Superior temporal gyrus (tissue), 1 donor: ENCODE measurements around the gene TTI1.

Experiments used
- DNase-seq: peaks from one replicate; pipeline ENCODE4 v3.0.0-alpha.2; 2016; ENCODE audit errors: extremely low spot score

Gene TTI1

GRCh38 chr20:38054647-38055046 lies 21.4 kb upstream of the TTI1 start:
- DNase-seq: no peak

GRCh38 chr20:38052870-38053269 lies 19.6 kb upstream of the TTI1 start:
- no peak for DNase-seq

DNA sequence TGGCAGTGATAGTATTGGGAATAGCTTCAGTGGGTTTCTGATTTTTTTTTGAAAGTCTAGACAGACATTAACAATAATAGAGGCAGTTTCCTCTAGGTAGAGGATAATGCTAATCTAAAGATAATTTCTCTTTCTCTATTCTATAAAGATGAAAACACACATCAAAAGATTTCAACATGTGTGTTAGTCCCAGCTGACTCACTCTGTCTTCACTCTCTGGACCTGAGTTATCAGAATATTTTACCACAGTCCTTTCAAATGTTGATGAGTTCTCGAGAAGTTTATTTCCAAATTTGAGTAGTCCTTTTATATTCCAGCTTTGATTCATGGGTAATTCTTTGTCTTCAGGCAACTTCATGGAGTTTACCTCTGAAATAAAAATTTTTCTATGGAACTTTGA lies 17.4 kb upstream of the TTI1 start:
- no peak for DNase-seq

- DNase-seq: no peak
Measured at GRCh38 chr20:38049800-38050199, 16.5 kb upstream of the TTI1 start.

- no peak for DNase-seq
Measured at GRCh38 chr20:38046572-38046971, 13.3 kb upstream of the TTI1 start.

- no peak for DNase-seq
Measured at GRCh38 chr20:38044685-38045084, 11.4 kb upstream of the TTI1 start.

- DNase-seq: no peak
Measured at GRCh38 chr20:38043512-38044300, 10.4 kb upstream of the TTI1 start.

DNA sequence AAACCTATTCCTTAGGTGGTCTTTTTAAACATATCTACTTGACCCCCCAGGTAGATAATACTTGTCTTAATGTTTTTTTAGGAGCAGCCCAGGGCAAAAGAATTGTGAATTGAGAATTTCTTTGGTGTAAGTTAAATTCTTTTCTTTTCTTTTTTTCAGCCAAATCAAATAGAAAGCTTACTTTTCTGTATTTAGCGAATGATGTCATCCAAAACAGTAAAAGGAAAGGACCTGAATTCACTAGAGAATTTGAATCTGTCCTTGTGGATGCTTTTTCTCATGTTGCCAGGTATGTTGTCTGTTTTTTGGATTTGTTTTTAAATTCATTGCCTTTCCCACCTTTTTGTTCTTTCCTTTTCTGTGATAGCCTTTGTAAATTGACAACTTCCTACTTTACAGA lies 7.0 kb upstream of the TTI1 start:
- no peak for DNase-seq

DNA sequence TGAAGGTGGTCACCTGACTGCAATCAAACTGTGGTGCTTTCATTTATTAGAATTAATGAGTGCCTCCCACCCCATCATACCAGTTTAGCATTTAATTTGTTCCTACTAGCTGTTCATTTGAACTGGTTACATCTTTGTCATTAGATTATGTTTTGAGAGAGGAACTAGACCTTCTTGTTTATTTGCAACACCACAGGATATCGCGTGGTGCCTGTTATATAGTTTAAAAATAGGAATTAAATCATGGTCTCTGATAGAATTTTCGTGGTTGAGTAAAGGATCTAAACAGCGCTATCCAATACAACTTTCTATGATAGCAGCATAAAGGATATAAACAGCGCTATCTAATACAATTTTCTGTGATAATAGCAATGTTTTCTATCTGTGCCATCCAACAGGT lies 3.1 kb upstream of the TTI1 start:
- no peak for DNase-seq

DNA sequence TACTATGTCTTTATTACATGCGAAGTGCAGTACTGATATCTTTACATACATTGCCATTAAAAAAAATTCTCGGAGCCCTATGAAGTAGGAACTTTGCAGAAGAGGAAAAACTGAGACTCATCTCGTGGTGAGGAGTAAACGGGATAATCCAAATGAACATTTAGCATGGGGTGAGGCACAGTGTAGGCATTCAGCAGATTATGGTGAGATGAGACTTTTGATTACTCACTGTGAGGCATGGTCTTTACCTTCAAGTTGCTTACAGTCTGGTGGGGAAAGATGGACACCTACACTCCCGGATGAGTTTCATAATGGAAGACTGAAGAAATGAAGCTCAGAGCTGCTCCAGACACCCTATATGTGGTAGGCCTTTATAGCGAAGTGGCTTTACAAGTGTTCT lies 1.7 kb upstream of the TTI1 start:
- DNase-seq: no peak

DNA sequence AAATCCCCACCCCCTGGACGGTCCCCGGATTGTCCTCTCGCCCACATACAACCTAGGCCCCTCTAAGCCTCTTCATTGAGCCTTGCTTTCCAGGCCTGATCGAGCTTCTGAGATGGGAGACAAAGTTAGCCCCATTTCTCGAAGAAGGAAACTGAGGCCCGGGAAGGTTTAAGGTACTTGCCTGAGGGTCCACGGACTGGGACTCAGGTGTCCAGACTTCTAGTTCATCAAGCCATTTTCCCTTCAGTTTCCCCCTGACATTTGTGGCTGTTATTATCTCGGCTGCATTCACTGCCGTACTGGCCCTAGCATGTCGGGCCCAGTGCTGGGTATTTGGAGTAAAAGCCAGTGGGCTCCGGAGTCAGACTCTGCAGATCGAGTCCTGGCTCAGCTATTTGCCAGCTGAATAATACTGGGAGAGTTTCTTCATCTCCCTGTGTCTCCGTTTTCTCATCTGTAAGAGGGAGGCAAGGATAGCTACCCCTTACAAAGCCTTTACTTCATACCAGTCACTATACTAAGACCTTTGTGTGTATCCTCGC lies 923 bp upstream of the TTI1 start:
- DNase-seq: no peak

- DNase-seq: no peak
Measured at GRCh38 chr20:38032585-38033329, 499 bp downstream of the TTI1 start.

GRCh38 chr20:38031957-38032356 lies 1.3 kb downstream of the TTI1 start:
- DNase-seq: no peak

DNA sequence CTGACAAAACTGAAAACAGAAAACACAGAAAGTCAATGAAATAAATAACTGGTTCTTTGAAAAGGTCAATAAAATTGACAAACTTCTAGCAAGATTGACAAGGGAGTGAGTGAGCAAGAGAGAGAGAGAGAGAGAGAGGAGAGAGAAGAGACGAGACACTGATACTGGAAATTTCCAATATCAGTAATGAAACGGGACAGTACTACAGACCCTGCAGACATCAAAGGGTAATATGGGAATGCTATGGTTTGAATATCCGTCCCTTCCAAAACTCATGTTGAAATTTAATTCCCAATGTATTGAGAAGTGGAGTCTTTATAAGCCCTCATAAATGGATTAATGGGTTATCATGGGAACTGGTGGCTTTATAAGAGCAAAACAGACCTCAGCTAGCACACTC lies 3.8 kb downstream of the TTI1 start:
- DNase-seq: no peak

DNA sequence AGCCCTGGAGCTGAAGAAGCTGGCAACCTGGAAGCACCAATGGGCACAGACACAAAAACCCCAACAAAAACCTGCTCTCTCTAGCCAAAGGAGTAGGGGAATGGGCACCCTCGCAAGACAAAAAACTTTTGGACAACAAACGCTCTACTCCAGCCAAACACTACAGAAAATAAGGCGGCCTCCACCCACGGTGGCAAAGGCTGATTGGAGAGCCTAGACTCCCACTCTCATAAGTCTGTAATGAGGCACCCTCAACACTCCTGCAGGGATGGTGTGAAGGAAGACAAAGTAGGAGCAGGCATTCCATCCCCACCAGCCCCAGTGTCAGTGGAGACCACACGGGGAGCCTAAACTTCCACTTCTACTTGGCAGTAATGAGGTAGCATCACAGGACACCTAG lies 8.8 kb downstream of the TTI1 start:
- DNase-seq: no peak

GRCh38 chr20:38023181-38024001 lies 9.9 kb downstream of the TTI1 start:
- no peak for DNase-seq

GRCh38 chr20:38021087-38021772 lies 12.0 kb downstream of the TTI1 start:
- DNase-seq: no peak

DNA sequence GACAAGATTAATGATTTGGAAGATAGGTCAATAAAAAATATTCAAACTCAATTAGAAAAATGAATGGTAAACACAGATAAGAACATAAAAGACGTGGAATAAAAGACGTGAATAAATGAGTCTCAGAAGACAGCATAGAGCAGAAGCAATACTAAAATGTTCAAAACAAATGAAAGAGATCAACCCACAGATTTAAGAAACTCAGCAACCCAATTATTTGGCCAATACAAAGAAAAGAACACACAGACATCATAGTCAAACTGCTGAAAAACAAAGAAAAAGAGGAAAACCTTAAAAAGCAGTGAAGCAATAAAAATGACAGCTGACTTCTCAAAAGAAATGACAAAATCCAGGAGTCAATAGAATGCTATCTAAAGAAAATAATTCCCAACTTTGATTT lies 14.9 kb downstream of the TTI1 start:
- DNase-seq: no peak

- no peak for DNase-seq
Measured at GRCh38 chr20:38017959-38018358, 15.3 kb downstream of the TTI1 start.

- no peak for DNase-seq
Measured at GRCh38 chr20:38013887-38014286, 19.4 kb downstream of the TTI1 start.

- no peak for DNase-seq
Measured at GRCh38 chr20:38012332-38012731, 20.9 kb downstream of the TTI1 start.

- no peak for DNase-seq
Measured at GRCh38 chr20:38011696-38012095, 21.6 kb downstream of the TTI1 start.
